ENCODE measurements around the gene GLRX3.

- TF ChIP-seq RXRA (IDR thresholded peaks at IDR 0.05; ENCODE audit: borderline replicate concordance, low read depth) (no peak), MXI1 (IDR thresholded peaks at IDR 0.05; ENCODE audit: low read depth, low read length) (no peak), USF1 (IDR thresholded peaks at IDR 0.05; ENCODE audit: borderline replicate concordance, low read depth) (no peak)
- TF ChIP-seq, protein P1, sequence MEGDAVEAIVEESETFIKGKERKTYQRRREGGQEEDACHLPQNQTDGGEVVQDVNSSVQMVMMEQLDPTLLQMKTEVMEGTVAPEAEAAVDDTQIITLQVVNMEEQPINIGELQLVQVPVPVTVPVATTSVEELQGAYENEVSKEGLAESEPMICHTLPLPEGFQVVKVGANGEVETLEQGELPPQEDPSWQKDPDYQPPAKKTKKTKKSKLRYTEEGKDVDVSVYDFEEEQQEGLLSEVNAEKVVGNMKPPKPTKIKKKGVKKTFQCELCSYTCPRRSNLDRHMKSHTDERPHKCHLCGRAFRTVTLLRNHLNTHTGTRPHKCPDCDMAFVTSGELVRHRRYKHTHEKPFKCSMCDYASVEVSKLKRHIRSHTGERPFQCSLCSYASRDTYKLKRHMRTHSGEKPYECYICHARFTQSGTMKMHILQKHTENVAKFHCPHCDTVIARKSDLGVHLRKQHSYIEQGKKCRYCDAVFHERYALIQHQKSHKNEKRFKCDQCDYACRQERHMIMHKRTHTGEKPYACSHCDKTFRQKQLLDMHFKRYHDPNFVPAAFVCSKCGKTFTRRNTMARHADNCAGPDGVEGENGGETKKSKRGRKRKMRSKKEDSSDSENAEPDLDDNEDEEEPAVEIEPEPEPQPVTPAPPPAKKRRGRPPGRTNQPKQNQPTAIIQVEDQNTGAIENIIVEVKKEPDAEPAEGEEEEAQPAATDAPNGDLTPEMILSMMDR (IDR thresholded peaks at IDR 0.05): no peak
These were observed 49.4 kb downstream of the GLRX3 start for GRCh38 chr10:130185591-130185990.
